Stimulated activated CD8-positive, alpha-beta memory T cell treated with anti-CD3 and anti-CD28 coated beads, Interleukin-7, amount 100 ng/mL, for 1 hour (primary cell): Measurements from ENCODE around the gene INTS1.

Experiments used
- DNase-seq, 2 donors: peaks; one replicate each; pipeline ENCODE4 v3.0.0-alpha.2; 2020; ENCODE audit warnings: low read depth in 2 of 2

INTS1 gene, protein sequence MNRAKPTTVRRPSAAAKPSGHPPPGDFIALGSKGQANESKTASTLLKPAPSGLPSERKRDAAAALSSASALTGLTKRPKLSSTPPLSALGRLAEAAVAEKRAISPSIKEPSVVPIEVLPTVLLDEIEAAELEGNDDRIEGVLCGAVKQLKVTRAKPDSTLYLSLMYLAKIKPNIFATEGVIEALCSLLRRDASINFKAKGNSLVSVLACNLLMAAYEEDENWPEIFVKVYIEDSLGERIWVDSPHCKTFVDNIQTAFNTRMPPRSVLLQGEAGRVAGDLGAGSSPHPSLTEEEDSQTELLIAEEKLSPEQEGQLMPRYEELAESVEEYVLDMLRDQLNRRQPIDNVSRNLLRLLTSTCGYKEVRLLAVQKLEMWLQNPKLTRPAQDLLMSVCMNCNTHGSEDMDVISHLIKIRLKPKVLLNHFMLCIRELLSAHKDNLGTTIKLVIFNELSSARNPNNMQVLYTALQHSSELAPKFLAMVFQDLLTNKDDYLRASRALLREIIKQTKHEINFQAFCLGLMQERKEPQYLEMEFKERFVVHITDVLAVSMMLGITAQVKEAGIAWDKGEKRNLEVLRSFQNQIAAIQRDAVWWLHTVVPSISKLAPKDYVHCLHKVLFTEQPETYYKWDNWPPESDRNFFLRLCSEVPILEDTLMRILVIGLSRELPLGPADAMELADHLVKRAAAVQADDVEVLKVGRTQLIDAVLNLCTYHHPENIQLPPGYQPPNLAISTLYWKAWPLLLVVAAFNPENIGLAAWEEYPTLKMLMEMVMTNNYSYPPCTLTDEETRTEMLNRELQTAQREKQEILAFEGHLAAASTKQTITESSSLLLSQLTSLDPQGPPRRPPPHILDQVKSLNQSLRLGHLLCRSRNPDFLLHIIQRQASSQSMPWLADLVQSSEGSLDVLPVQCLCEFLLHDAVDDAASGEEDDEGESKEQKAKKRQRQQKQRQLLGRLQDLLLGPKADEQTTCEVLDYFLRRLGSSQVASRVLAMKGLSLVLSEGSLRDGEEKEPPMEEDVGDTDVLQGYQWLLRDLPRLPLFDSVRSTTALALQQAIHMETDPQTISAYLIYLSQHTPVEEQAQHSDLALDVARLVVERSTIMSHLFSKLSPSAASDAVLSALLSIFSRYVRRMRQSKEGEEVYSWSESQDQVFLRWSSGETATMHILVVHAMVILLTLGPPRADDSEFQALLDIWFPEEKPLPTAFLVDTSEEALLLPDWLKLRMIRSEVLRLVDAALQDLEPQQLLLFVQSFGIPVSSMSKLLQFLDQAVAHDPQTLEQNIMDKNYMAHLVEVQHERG (N-terminal part only)

GRCh38 chr7:1503816-1504775, at the start of gene INTS1:
Gene INTS1 (minus strand): TSS chr7:1504389. CDS start chr7:1503960, 429 bp downstream.
- peak; percentile 75 to 78 for DNase-seq

- no peak for DNase-seq
Observed at GRCh38 chr7:1553512-1554210, 49.5 kb upstream of the INTS1 start.

DNA sequence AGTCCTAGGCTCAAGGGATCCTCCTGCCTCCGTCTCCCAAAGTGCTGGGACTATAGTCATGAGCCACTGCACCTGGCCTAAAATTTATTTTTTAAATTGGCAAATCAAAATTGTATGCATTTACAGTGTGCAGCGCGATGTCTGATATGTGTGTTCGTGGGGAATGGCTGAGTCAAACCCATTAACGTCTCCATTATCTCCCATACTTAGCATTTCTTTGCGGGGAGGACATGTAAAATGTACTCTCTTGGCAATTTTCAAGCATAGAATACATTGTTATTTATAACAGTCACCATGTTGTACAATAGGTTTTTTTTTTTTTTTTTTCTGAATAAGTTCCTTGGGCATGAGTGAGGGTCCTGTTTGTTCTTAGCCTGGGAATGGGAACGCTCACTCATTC, 48.0 kb upstream of the INTS1 start:
- no peak for DNase-seq

DNA sequence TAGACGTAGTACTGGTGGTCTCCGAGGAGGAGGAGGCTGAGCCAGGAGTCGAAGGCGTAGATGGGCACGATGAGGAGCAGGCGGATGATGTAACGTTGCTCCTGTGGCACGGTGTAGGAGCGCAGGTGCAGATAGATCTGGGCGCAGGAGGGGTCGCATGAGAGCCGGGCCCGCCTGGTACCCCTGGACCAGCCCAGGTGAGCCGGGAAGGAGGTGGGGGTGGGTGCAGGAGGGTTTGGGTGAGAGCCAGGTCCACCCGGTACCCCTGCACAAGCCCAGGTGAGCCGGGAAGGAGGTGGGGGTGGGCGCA, 46.6 kb upstream of the INTS1 start:
- no peak for DNase-seq

GRCh38 chr7:1550005-1550845, 46.0 kb upstream of the INTS1 start:
- no peak for DNase-seq

DNA sequence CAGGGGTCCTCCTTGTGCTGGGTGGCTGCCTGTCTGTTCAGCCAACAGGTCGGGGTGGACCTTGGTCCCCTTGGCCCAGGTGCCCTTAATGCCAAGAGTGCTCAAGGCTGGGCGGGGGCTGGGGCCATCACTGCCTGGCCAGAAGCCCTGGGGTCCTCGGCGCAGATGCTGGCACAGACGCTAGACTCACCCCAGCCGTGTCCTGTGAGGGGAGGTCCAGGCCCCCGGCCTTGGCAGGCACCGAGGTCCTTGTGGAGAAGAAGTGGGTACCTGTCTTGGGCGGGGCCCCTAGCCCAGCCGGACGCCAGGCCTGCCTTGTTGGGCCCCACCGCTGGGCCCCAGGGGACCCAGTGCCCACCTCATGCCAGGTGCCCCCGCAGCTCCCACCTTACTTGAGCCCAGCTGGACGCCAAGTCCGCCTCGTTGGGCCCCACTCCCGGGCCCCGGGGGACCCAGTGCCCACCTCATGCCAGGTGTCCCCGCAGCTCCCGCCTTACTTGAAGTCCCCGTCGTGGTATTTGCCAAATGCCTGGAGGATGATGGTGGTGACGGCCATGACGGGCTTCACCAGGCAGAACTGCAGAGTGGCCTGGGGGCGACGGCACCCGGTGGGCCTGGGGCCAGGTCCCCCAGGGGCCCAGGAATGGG, 45.3 kb upstream of the INTS1 start:
- no peak for DNase-seq

DNA sequence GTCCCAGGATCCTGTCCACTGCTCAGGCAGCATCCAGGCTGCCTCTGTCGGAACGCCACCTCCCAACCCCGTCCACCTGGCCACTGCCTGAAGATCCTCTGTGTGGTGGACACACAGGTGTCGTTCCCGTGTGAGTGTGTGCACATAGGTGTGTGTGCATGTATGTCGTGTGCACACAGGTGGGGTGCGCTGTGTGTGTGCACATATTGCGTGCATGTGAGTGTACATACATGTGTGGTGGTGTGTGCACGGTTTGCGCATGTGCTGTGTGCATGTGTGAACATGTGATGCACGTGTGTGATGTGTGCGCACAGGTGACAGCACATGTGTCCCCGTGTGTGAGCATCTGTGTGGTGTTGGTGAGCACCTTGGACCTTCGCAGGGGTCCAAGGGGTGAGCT, 44.8 kb upstream of the INTS1 start:
- no peak for DNase-seq

DNA sequence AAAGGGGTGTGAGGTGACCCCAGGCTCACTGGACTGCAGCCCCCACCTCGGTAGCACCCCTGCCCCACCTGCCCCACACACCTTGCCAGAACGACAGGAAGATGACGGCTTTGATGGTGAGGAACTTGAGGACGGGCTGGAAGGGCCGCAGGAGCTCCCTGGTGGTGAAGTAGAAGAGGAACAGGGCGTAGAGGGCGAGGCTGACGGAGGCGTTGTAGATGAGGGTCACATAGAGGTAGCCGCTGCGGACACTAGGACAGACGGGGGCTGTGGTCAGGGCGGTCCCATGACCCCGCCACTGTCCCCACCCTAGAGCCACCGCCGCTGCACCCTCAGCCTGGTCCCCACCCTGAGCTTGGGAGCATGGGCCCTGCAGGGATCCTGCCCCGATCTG, 44.2 kb upstream of the INTS1 start:
- DNase-seq: no peak

DNA sequence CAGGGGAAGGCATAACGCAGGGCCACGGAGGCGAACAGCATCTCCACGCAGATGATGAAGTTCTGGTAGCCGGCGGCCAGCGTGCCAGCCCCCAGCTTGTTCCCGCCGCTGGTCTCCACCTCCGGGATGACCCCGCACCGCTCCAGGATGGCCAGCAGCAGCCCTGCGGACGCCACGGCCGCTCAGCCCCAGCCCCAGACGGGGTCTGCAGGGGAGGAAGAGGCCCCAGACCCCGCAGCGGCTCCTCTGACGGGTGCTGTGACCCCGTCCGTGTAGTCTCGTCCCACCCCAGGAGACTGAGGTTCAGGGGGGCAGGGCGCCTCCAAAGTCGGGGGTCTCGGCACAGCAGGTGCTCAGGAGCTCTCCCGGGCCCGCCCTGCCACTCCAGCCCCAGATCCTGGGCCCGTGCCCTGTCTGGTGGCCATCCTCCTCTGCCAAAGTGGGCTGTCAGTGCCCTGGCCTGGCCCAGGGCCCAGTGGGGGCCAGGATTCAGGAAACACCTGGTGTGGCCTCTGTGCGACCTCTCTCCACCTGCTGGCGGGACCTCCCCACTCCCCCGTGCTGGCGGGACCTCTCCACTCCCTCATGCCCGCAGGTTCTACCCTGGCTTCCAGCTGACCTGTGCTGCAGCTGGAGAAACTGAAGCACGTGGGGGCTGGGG, 43.7 kb upstream of the INTS1 start:
- DNase-seq: no peak

DNA sequence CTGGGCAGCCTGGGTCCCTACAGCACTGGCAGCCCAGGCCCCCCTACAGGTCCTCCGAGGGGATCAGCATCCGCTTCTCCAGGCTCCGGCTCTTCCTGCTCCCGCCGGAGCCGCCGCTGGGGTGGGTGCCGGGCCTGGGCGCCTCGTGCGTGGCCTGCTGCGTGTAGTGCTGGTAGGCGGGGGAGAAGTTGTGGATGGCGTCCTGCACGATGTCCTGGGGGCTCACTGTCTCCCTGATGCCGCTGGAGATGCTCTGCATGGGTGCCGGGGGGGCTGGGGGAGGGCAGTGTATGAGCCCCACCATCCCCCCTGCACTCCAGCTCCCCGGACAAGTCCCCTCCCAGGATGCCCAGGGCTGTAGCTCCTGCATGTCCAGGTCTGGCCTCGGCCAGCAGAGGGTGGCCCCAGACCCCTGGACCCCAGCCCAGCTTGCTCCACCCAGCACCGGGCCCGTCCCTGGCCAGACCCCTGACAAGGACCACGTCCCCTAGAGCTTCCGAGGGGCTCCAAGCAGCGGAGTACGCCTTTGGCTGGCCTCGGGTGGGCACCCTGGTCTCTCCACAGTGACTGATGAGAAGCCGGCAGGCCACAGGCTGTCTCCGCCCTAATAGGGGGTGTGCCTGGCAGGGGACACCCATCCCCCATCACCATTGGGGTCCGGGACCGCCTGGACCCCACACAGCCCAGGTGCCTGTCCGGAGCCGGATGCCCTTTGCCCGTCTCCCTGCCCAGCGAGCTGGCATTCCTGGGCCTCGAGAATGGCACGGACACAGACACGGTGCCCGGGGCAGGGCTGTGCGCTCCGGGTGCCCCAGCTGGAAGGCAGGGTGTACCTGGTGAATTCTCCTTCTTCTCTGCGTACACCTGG, 43.0 kb upstream of the INTS1 start:
- no peak for DNase-seq

DNA sequence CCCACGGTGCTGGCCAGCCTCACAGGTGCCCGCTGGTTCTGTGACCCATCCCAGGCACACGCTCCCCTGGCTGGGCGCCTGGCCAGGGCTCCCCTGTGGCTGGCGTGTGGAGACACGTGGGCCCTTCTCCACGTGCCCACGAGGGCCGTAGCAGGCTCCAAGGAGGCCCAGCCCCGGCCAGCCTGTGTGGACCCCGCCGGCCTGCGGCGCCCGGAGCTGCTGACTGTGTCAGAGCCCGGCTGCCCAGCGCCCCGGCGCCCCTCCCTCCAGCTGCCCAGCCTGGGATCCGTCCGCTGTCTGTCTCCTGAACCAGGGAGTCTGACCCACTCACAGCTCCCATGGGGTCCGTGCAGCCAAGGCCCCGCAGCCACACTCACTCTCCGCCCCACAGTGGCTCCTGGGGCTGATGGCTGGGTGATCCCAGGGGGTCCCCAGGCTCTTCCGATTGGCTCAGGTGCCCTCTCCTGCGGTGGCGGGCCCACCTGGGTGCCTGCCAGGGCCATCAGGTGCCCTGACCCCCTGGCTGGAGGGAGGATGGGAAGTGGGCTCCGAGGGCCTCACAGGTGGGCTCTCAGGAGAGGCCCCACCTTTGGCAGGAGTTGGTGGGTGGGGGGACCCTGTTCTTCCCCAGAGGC, 42.2 kb upstream of the INTS1 start:
- DNase-seq: no peak

GRCh38 chr7:1545417-1546246, 41.4 kb upstream of the INTS1 start:
- no peak for DNase-seq

DNA sequence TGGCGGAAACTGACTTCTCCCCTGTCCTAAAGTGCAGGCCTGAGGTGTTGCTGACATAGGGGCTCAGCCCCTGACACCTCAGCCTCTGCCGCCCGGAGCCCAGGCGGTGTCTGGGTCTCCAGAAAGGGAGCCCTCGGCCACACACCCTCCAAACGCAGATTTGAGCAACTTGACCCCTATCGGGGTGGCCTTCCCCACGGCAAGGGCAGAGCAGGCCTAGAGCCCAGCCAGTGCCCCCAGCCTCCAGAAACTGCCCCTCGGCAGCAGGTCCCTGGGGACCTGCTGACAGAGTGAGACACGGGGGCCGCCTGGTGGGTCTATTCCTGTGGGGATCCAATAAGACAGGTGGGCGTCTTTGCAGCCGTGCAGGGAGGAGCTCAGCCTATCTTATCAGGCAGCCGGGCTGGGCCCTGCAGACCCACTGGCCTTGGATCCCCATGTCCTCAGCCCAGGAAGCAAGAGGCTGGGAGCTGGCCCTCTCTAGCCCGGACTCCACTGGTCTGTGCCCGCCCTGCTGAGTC, 40.8 kb upstream of the INTS1 start:
- DNase-seq: no peak

GRCh38 chr7:1544178-1544895, 40.1 kb upstream of the INTS1 start:
- DNase-seq: no peak

DNA sequence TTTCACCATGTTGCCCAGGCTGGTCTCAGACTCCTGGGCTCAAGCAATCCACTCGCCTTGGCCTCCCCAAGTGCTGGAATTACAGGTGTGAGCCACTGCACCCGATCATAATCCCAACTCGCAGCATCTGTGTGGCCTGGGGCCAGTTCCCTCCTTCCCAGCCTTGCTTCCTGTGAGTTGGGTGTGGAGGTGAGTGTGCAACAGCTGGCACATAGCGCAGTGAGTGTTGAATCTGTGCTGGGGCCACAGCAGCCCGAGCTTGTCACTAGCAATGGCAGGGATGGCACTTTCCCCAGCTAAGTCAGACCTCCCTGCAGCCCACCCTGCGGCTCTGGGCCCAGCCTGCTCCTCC, 39.6 kb upstream of the INTS1 start:
- DNase-seq: no peak
